Smooth muscle cell of the coronary artery (primary cell): Measurements from ENCODE around the gene GNA15. TPM values are rescaled to one million over a fixed set of nuclear protein-coding genes. Genes with fewer than 3 reads are reported as not detected.

Experiments
- total RNA-seq: library from RNA; depleted of rRNA; stranded (reverse); fragments of >200 nt; gene quantifications from 2 replicates; pipeline ENCODE4 v1.2.3, GENCODE V29; 2014; ENCODE audit warnings: low replicate concordance

Gene GNA15
- 0.08 TPM in 1 of 2 replicates, not detected in the other for total RNA-seq

GRCh38 chr19:3135961-3136683 is at the start of gene GNA15:
TSS of gene GNA15 (plus strand) at chr19:3136033. CDS start at chr19:3136451, 418 bp downstream.

GRCh38 chr19:3178377-3178972 is 42.6 kb downstream of the GNA15 start, which contains the start of gene S1PR4:
TSS of gene S1PR4 (plus strand) at chr19:3178769. CDS start at chr19:3178793, 24 bp downstream.

GRCh38 chr19:3185461-3186159 is 49.8 kb downstream of the GNA15 start, which contains the start of gene NCLN:
TSS of gene NCLN (plus strand) at chr19:3185930. CDS start at chr19:3186031, 101 bp downstream.

Other genes with a start within 250 kb of the GNA15 start
- 3.7 and 4.7 TPM in 2 replicates for gene ZNF57, start 235.1 kb upstream of the GNA15 start, total RNA-seq
- 4.6 and 5.8 TPM in 2 replicates for gene ZNF77, start 191.1 kb upstream of the GNA15 start, total RNA-seq
- gene TLE6, start 158.5 kb upstream of the GNA15 start, total RNA-seq = 0.12 and 2.1 TPM in 2 replicates
- gene TLE2, start 106.8 kb upstream of the GNA15 start, total RNA-seq = 4.4 TPM in 2 replicates
- 160 and 167 TPM in 2 replicates for gene TLE5, start 73.5 kb upstream of the GNA15 start, total RNA-seq
- gene GNA11, start 41.7 kb upstream of the GNA15 start, total RNA-seq = 74.3 and 75.7 TPM in 2 replicates
- gene S1PR4, start 42.7 kb downstream of the GNA15 start, total RNA-seq = not detected in 2 replicates
- gene NCLN, start 49.9 kb downstream of the GNA15 start, total RNA-seq = 37.2 and 43.7 TPM in 2 replicates
- gene CELF5, start 88.6 kb downstream of the GNA15 start, total RNA-seq = 0.08 TPM in 1 of 2 replicates, not detected in the other
- 26.5 and 56.4 TPM in 2 replicates for gene NFIC, start 230.6 kb downstream of the GNA15 start, total RNA-seq